Hair follicle dermal papilla cell (primary cell): Measurements from ENCODE around the gene TAAR6. TPM values are rescaled to one million over a fixed set of nuclear protein-coding genes. Genes with fewer than 3 reads are reported as not detected.

Experiments
- small RNA-seq: library from RNA; depleted of rRNA; stranded (forward); fragments of <200 nt; gene quantifications from one replicate; pipeline ENCODE3, GENCODE V24; 2012
- total RNA-seq: library from RNA; depleted of rRNA; stranded (reverse); fragments of >200 nt; gene quantifications from 2 replicates; pipeline ENCODE4 v1.2.3, GENCODE V29; 2012

Gene TAAR6, protein sequence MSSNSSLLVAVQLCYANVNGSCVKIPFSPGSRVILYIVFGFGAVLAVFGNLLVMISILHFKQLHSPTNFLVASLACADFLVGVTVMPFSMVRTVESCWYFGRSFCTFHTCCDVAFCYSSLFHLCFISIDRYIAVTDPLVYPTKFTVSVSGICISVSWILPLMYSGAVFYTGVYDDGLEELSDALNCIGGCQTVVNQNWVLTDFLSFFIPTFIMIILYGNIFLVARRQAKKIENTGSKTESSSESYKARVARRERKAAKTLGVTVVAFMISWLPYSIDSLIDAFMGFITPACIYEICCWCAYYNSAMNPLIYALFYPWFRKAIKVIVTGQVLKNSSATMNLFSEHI
- total RNA-seq, result not detected in 2 replicates

GRCh38 chr6:132570221-132570777, at the start of gene TAAR6:
Gene TAAR6 (plus strand): TSS chr6:132570322. CDS start chr6:132570322, 0 bp downstream.

DNA sequence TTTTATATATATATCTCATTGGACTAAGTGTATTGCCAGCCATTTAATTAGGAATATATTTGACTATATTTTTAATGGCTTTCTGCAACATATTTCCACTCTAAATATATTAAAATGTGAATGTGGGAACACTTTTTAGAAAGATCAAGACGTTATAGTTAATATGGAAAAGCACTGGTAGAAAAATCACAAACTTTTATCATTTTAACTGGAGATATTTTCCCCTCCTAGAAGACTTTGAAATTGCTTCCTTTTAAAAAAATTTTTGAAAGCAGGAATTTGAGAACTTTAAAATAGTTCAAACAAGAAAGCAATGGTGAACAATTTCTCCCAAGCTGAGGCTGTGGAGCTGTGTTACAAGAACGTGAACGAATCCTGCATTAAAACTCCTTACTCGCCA, 32.1 kb upstream of the TAAR6 start, which contains the start of gene TAAR9:
TSS of gene TAAR9 (plus strand) at position 301 of the 400 bp plus-strand sequence. CDS start at position 314, 13 bp downstream.

DNA sequence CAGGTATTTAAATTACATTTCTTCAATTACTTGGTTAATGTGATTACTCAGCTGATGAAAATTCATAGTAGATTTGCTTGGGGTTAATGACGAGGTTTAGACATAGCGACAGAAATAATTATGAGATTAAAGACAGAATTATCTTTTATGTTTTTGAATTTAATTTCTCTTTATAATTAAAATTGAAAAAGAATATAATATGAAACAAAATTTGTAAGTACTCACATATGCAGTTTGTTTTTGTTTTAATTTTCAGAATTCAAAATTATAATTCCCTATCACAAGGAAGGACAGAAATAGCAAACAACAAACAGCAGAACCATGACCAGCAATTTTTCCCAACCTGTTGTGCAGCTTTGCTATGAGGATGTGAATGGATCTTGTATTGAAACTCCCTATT, 17.8 kb upstream of the TAAR6 start, which contains the start of gene TAAR8:
TSS of gene TAAR8 (plus strand) at position 301 of the 400 bp plus-strand sequence. CDS start at position 322, 21 bp downstream.

GRCh38 chr6:132589454-132589853, 19.3 kb downstream of the TAAR6 start, which contains the start of gene TAAR5:
Gene TAAR5 (minus strand): TSS chr6:132589741. CDS start chr6:132589686, 55 bp downstream.

Small RNAs within 50 kb of the gene (small RNA-seq; reads per million reads assigned to genes)
- not detected for gene TAAR7P

Other genes starting within 250 kb of the TAAR6 start
- 75.3 and 95.6 TPM in 2 replicates for gene MOXD1, start 168.8 kb upstream of the TAAR6 start, total RNA-seq
- gene STX7, start 57.2 kb upstream of the TAAR6 start, total RNA-seq, result 47.5 and 59.5 TPM in 2 replicates
- not detected in 2 replicates for gene TAAR9, start 32.0 kb upstream of the TAAR6 start, total RNA-seq
- gene TAAR8, start 17.6 kb upstream of the TAAR6 start, total RNA-seq, result not detected in 2 replicates
- gene TAAR5, start 19.4 kb downstream of the TAAR6 start, total RNA-seq, result not detected in 2 replicates
- gene TAAR2, start 54.0 kb downstream of the TAAR6 start, total RNA-seq, result not detected in 2 replicates
- 0.16 TPM in 1 of 2 replicates, not detected in the other for gene TAAR1, start 88.9 kb downstream of the TAAR6 start, total RNA-seq
- 0.49 TPM in 1 of 2 replicates, not detected in the other for gene VNN1, start 143.7 kb downstream of the TAAR6 start, total RNA-seq
- 0.16 TPM in 1 of 2 replicates, not detected in the other for gene VNN2, start 187.6 kb downstream of the TAAR6 start, total RNA-seq
- gene SLC18B1, start 228.3 kb downstream of the TAAR6 start, total RNA-seq, result 5.8 and 9.4 TPM in 2 replicates
- gene RPS12, start 244.2 kb downstream of the TAAR6 start, total RNA-seq, result 584 and 645 TPM in 2 replicates